NCI-H2196 (cell line): Measurements from ENCODE around the gene SH2D3A.

Experiments used
- DNase-seq: peaks from one replicate; lab custom pipeline; 2025; ENCODE audit not compliant: unreplicated experiment; lab: John Stamatoyannopoulos, UW

The SH2D3A gene

GRCh38 chr19:6723108-6723618 lies 44.1 kb downstream of the SH2D3A start:
- no peak for DNase-seq

- no peak for DNase-seq
These were observed 45.5 kb downstream of the SH2D3A start for GRCh38 chr19:6721773-6722172.

GRCh38 chr19:6721138-6721474 lies 46.1 kb downstream of the SH2D3A start:
- no peak for DNase-seq

GRCh38 chr19:6720369-6721137 lies 46.7 kb downstream of the SH2D3A start, which contains the start of gene C3:
C3 (minus strand) TSS chr19:6720650; CDS start chr19:6720589, 61 bp downstream.
- no peak for DNase-seq

GRCh38 chr19:6719992-6720368 lies 47.3 kb downstream of the SH2D3A start:
- DNase-seq, result no peak

GRCh38 chr19:6719540-6719861 lies 47.7 kb downstream of the SH2D3A start:
- no peak for DNase-seq

GRCh38 chr19:6718741-6719539 lies 48.3 kb downstream of the SH2D3A start:
- peak; percentile 17 for DNase-seq

- no peak for DNase-seq
These were observed 49.0 kb downstream of the SH2D3A start for GRCh38 chr19:6718111-6718740.

GRCh38 chr19:6717441-6717971 lies 49.7 kb downstream of the SH2D3A start:
- DNase-seq, result no peak

GRCh38 chr19:6717036-6717435 lies 50.2 kb downstream of the SH2D3A start:
- DNase-seq, result no peak

GRCh38 chr19:6716610-6716970 lies 50.6 kb downstream of the SH2D3A start:
- no peak for DNase-seq

- DNase-seq, result no peak
These were observed 52.3 kb downstream of the SH2D3A start for GRCh38 chr19:6714749-6715555.

- DNase-seq, result no peak
These were observed 53.2 kb downstream of the SH2D3A start for GRCh38 chr19:6713773-6714692.

GRCh38 chr19:6712692-6713670 lies 54.3 kb downstream of the SH2D3A start:
- no peak for DNase-seq

- DNase-seq, result no peak
These were observed 55.0 kb downstream of the SH2D3A start for GRCh38 chr19:6712231-6712630.

- no peak for DNase-seq
These were observed 55.6 kb downstream of the SH2D3A start for GRCh38 chr19:6711605-6712004.

- no peak for DNase-seq
These were observed 56.2 kb downstream of the SH2D3A start for GRCh38 chr19:6711078-6711361.

- no peak for DNase-seq
These were observed 56.8 kb downstream of the SH2D3A start for GRCh38 chr19:6710273-6711077.
